Left ventricle myocardium superior (tissue), 1 donor: Measurements from ENCODE around the gene CHRDL2. TPM values are rescaled to one million over a fixed set of nuclear protein-coding genes. Genes with fewer than 3 reads are reported as not detected.
A peak's percentile ranks its signal among the peaks of the same experiment; 100 is the strongest.

Source experiments
- ATAC-seq: fragments of 200-7000 bp; cut with Tn5 transposase; one replicate; pipeline ENCODE4 v1.9.1; 2020; ENCODE audit warnings: mild to moderate bottlenecking, moderate library complexity
- DNase-seq: peaks from one replicate; pipeline ENCODE4 v3.0.0-alpha.2; 2020
- intact Hi-C: fragments of 100-400 bp; cut with micrococcal nuclease; formaldehyde crosslinking; loops from one replicate; pipeline ENCODE4 v1.11.0; 2022
- total RNA-seq: library from RNA; stranded (reverse); fragmentation: NEBNext Ultra II Directional; extraction: Animal tissue kit (Norgen Biotek cat#: 25700); gene quantifications from one replicate; pipeline ENCODE4 v1.2.1, GENCODE V29; 2021
- donor health status: DM: no; HTN: yes; CAD: no; lungs with severe emphysema.

The CHRDL2 gene
- total RNA-seq, 1 donor from 2014 or later = 3.9 TPM

GRCh38 chr11:74749965-74750296, 18.7 kb upstream of the CHRDL2 start:
- intact Hi-C loops = no loop called here
- no peak for ATAC-seq
- no peak for DNase-seq

GRCh38 chr11:74749127-74749964, 18.1 kb upstream of the CHRDL2 start:
- DNase-seq = peak; percentile 71
- peak; percentile 49 for ATAC-seq
- intact Hi-C loops = no loop called here

GRCh38 chr11:74748211-74749126, 17.2 kb upstream of the CHRDL2 start, which contains the start of gene RNF169:
Gene RNF169 (plus strand): TSS chr11:74748849. CDS start chr11:74748881, 32 bp downstream.
- ATAC-seq (peak; percentile 99), DNase-seq (peak; percentile 94)
- intact Hi-C loops = no loop called here

GRCh38 chr11:74746868-74747267, 15.6 kb upstream of the CHRDL2 start:
- ATAC-seq = no peak
- no peak for DNase-seq
- intact Hi-C loops = no loop called here

- intact Hi-C loops = no loop called here
- DNase-seq = no peak
- no peak for ATAC-seq
These were observed 13.1 kb upstream of the CHRDL2 start for GRCh38 chr11:74744277-74744676.

- DNase-seq (no peak), ATAC-seq (no peak)
- intact Hi-C loops = no loop called here
These were observed 12.4 kb upstream of the CHRDL2 start for GRCh38 chr11:74743640-74744039.

GRCh38 chr11:74742070-74742469, 10.8 kb upstream of the CHRDL2 start:
- ATAC-seq = no peak
- intact Hi-C loops = no loop called here
- DNase-seq = no peak

GRCh38 chr11:74739546-74740270, 8.5 kb upstream of the CHRDL2 start:
- intact Hi-C loops = no loop called here
- ATAC-seq (peak; percentile 92), DNase-seq (peak; percentile 52)

GRCh38 chr11:74736031-74736430, 4.8 kb upstream of the CHRDL2 start:
- intact Hi-C loops = no loop called here
- ATAC-seq = no peak
- no peak for DNase-seq

- DNase-seq = no peak
- intact Hi-C loops = no loop called here
- ATAC-seq = no peak
These were observed 4.2 kb upstream of the CHRDL2 start for GRCh38 chr11:74735365-74735928.

GRCh38 chr11:74734559-74734925, 3.3 kb upstream of the CHRDL2 start:
- no peak for DNase-seq
- intact Hi-C loops = no loop called here
- ATAC-seq = no peak

GRCh38 chr11:74730571-74731260, 510 bp downstream of the CHRDL2 start:
- no peak for DNase-seq
- ATAC-seq = no peak
- intact Hi-C loops = no loop called here

- intact Hi-C loops = loop anchor here (10.0 kb wide), 1 partner anchor 95 kb away; no protein-coding TSS in a partner anchor
- DNase-seq = no peak
- ATAC-seq = no peak
These were observed 1.8 kb downstream of the CHRDL2 start for GRCh38 chr11:74729397-74729796.

GRCh38 chr11:74726547-74727182, 4.6 kb downstream of the CHRDL2 start:
- ATAC-seq = peak; percentile 91
- DNase-seq = peak; percentile 82
- intact Hi-C loops = loop anchor here (10.0 kb wide), 1 partner anchor 92 kb away; no protein-coding TSS in a partner anchor

- DNase-seq = no peak
- intact Hi-C loops = loop anchor here (10.0 kb wide), 1 partner anchor 91 kb away; no protein-coding TSS in a partner anchor
- ATAC-seq = no peak
These were observed 5.5 kb downstream of the CHRDL2 start for GRCh38 chr11:74725701-74726100.

- intact Hi-C loops = loop anchor here (10.0 kb wide), 1 partner anchor 89 kb away; no protein-coding TSS in a partner anchor
- no peak for DNase-seq
- no peak for ATAC-seq
These were observed 7.7 kb downstream of the CHRDL2 start for GRCh38 chr11:74723511-74723910.

- ATAC-seq (peak; percentile 20), DNase-seq (peak; percentile 46)
- intact Hi-C loops = loop anchor here (10.0 kb wide), 1 partner anchor 87 kb away; no protein-coding TSS in a partner anchor
These were observed 9.8 kb downstream of the CHRDL2 start for GRCh38 chr11:74721479-74721835.
